ENCODE results near the gene RPSA.

DNA sequence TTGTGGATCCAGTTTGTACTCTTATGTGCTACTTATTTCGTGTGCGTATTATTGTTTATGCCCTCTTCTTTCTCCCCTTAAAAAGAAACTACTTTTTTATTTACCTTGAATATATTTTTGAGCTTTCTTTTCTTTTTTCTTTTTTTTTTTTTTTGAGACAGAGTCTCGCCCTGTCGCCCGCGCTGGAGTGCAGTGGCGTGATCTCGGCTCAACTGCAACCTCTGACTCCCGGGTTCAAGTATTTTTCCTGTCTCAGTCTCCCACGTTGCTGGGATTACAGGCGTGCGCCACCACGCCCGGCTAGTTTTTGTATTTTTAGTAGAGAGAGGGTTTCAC, 21.9 kb upstream of the RPSA start:
- TF ChIP-seq ZFX (IDR thresholded peaks at IDR 0.05; ENCODE audit: borderline replicate concordance), result no peak
- TF ChIP-seq CTCF (IDR thresholded peaks at IDR 0.05), result no peak

Measured in 22Rv1 (cell line).